Measurements from ENCODE around the gene DEFB125. TPM values are rescaled to one million over a fixed set of nuclear protein-coding genes. Genes with fewer than 3 reads are reported as not detected.

The DEFB125 gene
- total RNA-seq, 1 experiment from 2014 or later = not detected

- Histone ChIP-seq H3K4me2 (peak overlapping the region; percentile 57), H3K27ac (no peak overlapping the region), H2AFZ (peak overlapping the region; percentile 68), H3K9me2 (ENCODE audit: insufficient read depth) (no peaks in the 10 kb centered on the region; the same call in 1 of the 2 replicates), H3K4me1 (replicated peaks; ENCODE audit: insufficient read depth) (no peaks in the 10 kb centered on the region), H4K20me1 (ENCODE audit: insufficient read depth) (no peaks in the 10 kb centered on the region), H3K9me3 (ENCODE audit: insufficient read depth, low read depth) (peaks cover 3% of the 10 kb centered on the region; the same call in 1 of the 2 replicates), H3K4me3 (peak overlapping the region; percentile 23; the same call in 1 of the 2 replicates), H3K27me3 (ENCODE audit: insufficient read depth, low read depth) (peaks cover 5% of the 10 kb centered on the region; the same call in 1 of the 2 replicates), H3K36me3 (ENCODE audit: low read depth) (no peaks in the 10 kb centered on the region), H3F3A (ENCODE audit: insufficient read depth, low read depth) (no peaks in the 10 kb centered on the region), H3K79me2 (ENCODE audit: low read depth) (no peaks in the 10 kb centered on the region)
- no peak for DNase-seq
- POLR2A ChIA-PET (ENCODE audit: unreplicated experiment) = no interaction called here
- CTCF ChIA-PET = interaction anchor here (0.6 kb wide), 1 partner anchor 71 kb away, joined by 5 read pairs; no protein-coding TSS in a partner anchor
- intact Hi-C loops (cut with micrococcal nuclease; ENCODE audit: unreplicated experiment) = no loop called here
- TF ChIP-seq CTCF (conservative IDR thresholded peaks at IDR 0.05) (peak; percentile 73), EZH2 (IDR thresholded peaks at IDR 0.05; ENCODE audit: low read depth) (no peak)
- no TSS peak for BruUV-seq (replicated peaks)
Measured at GRCh38 chr20:137668-138490, 50.4 kb downstream of the DEFB125 start.

- Histone ChIP-seq H3K79me2 (ENCODE audit: low read depth) (no peaks in the 10 kb centered on the region), H3K4me3 (no peak within 1 kb of the TSS), H3K27ac (no peak within 1 kb of the TSS), H3K4me2 (no peak within 1 kb of the TSS), H3K36me3 (ENCODE audit: low read depth) (no peaks in the 10 kb centered on the region), H2AFZ (no peak within 1 kb of the TSS), H3K9me2 (ENCODE audit: insufficient read depth) (no peaks in the 10 kb centered on the region; the same call in 1 of the 2 replicates), H3K4me1 (replicated peaks; ENCODE audit: insufficient read depth) (no peaks in the 10 kb centered on the region), H4K20me1 (ENCODE audit: insufficient read depth) (no peaks in the 10 kb centered on the region), H3K9me3 (ENCODE audit: insufficient read depth, low read depth) (peaks cover 3% of the 10 kb centered on the region; the same call in 1 of the 2 replicates), H3F3A (ENCODE audit: insufficient read depth, low read depth) (no peaks in the 10 kb centered on the region), H3K27me3 (ENCODE audit: insufficient read depth, low read depth) (peaks cover 35% of the 10 kb centered on the region)
- BruUV-seq (replicated peaks) = no TSS peak
- no peak for TF ChIP-seq EZH2 (IDR thresholded peaks at IDR 0.05; ENCODE audit: low read depth)
- TF ChIP-seq CTCF (conservative IDR thresholded peaks at IDR 0.05) = no peak
- POLR2A ChIA-PET (ENCODE audit: unreplicated experiment) = no interaction called here
- DNase-seq = no peak
- intact Hi-C loops (cut with micrococcal nuclease; ENCODE audit: unreplicated experiment) = no loop called here
- CTCF ChIA-PET = interaction anchor here (0.5 kb wide), 1 partner anchor 122 kb away, joined by 4 read pairs; no protein-coding TSS in a partner anchor
Measured at GRCh38 chr20:142290-142689, 54.8 kb downstream of the DEFB125 start, which contains the start of gene DEFB126. TSS of gene DEFB126 (plus strand) at chr20:142590. CDS start at chr20:142629, 39 bp downstream.

- Histone ChIP-seq H3K4me1 (replicated peaks; ENCODE audit: insufficient read depth) (no peaks in the 10 kb centered on the region), H3F3A (ENCODE audit: insufficient read depth, low read depth) (no peaks in the 10 kb centered on the region), H3K36me3 (ENCODE audit: low read depth) (no peaks in the 10 kb centered on the region), H3K27ac (no peak overlapping the region), H3K9me2 (ENCODE audit: insufficient read depth) (no peaks in the 10 kb centered on the region), H3K4me2 (no peak overlapping the region), H3K4me3 (no peak overlapping the region), H4K20me1 (ENCODE audit: insufficient read depth) (no peaks in the 10 kb centered on the region), H3K79me2 (ENCODE audit: low read depth) (no peaks in the 10 kb centered on the region), H3K27me3 (ENCODE audit: insufficient read depth, low read depth) (peaks cover 70% of the 10 kb centered on the region), H3K9me3 (ENCODE audit: insufficient read depth, low read depth) (no peaks in the 10 kb centered on the region), H2AFZ (no peak overlapping the region)
- DNase-seq = no peak
- no TSS peak for BruUV-seq (replicated peaks)
- POLR2A ChIA-PET (ENCODE audit: unreplicated experiment) = no interaction called here
- intact Hi-C loops (cut with micrococcal nuclease; ENCODE audit: unreplicated experiment) = no loop called here
- CTCF ChIA-PET = no interaction called here
- TF ChIP-seq EZH2 (IDR thresholded peaks at IDR 0.05; ENCODE audit: low read depth) (no peak), CTCF (conservative IDR thresholded peaks at IDR 0.05) (no peak)
Measured at GRCh38 chr20:145877-146276, 58.4 kb downstream of the DEFB125 start.

Other genes with a start within 250 kb of the DEFB125 start
- gene DEFB126, start 54.9 kb downstream of the DEFB125 start, total RNA-seq (2021) = not detected in 2 replicates
- not detected in 2 replicates for gene DEFB127, start 69.8 kb downstream of the DEFB125 start, total RNA-seq (2021)
- not detected in 2 replicates for gene DEFB128, start 102.0 kb downstream of the DEFB125 start, total RNA-seq (2021)
- not detected in 2 replicates for gene DEFB129, start 139.6 kb downstream of the DEFB125 start, total RNA-seq (2021)
- not detected in 2 replicates for gene DEFB132, start 170.1 kb downstream of the DEFB125 start, total RNA-seq (2021)
- gene C20orf96, start 203.1 kb downstream of the DEFB125 start, total RNA-seq (2021) = 20.7 and 25.7 TPM in 2 replicates
- gene ZCCHC3, start 209.9 kb downstream of the DEFB125 start, total RNA-seq (2021) = 16.0 and 17.7 TPM in 2 replicates
- 49.5 and 57.1 TPM in 2 replicates for gene SOX12, start 237.9 kb downstream of the DEFB125 start, total RNA-seq (2021)